Left lung (tissue), 14 donors: ENCODE data around the gene ZXDB. TPM values are rescaled to one million over a fixed set of nuclear protein-coding genes. Genes with fewer than 3 reads are reported as not detected.
"Not testable (repeated sequence)": the region's sequence is repeated elsewhere in the genome, so short reads cannot be mapped to it uniquely, and the experiment has no call there.

Experiments
- ATAC-seq: fragments of 200-7000 bp; cut with Tn5 transposase; one replicate; pipeline ENCODE4 v1.9.1; 2020; ENCODE audit warnings: moderate library complexity
- DNase-seq, 4 donors: peaks; one replicate each; pipeline ENCODE4 v3.0.0-alpha.2; 2013 to 2020
- H3K27ac ChIP-seq, 2 donors: fragments of 200-600 bp; sonication (generic) in 1 of 2; one replicate each; pipeline versions ENCODE4 v1.5.0 to v1.8.0; 2020 to 2021
- H3K27me3 ChIP-seq, 2 donors: fragments of 200-600 bp; sonication (generic) in 1 of 2; one replicate each; pipeline versions ENCODE4 v1.5.0 to v1.8.0; 2020 to 2021
- H3K36me3 ChIP-seq, 2 donors: fragments of 200-600 bp; sonication (generic) in 1 of 2; one replicate each; pipeline versions ENCODE4 v1.5.0 to v1.8.0; 2020 to 2021
- H3K4me1 ChIP-seq, 2 donors: fragments of 200-600 bp; one replicate each; pipeline ENCODE4 v1.8.0; 2021
- H3K4me3 ChIP-seq, 2 donors: fragments of 200-600 bp; sonication (generic) in 1 of 2; one replicate each; pipeline versions ENCODE4 v1.5.0 to v1.8.0; 2020 to 2021; ENCODE audit warnings: mild to moderate bottlenecking in 1 of 2
- H3K9me3 ChIP-seq, 2 donors: fragments of 200-600 bp; sonication (generic) in 1 of 2; one replicate each; pipeline versions ENCODE4 v1.5.0 to v1.8.0; 2020 to 2021
- CTCF ChIP-seq, 2 donors: fragments of 200-600 bp; sonication (generic) in 1 of 2; IDR thresholded peaks; one replicate each; pipeline versions ENCODE4 v1.5.0 to v1.8.0; 2021; ENCODE audit warnings: antibody characterized with exemption in 2 of 2
- intact Hi-C, 2 donors: fragments of 100-400 bp; cut with DNase I; formaldehyde crosslinking; loops; one replicate each; pipeline versions ENCODE4 v1.11.2 to v1.14.2; 2022
- long read RNA-seq, 12 donors: library from polyadenylated mRNA in 2 of 12; unstranded in 2 of 12; transcript quantifications; one replicate each; pipeline ENCODE4 v2.0.0 and lab custom pipeline, GENCODE V29; 2019 to 2026
- polyA plus RNA-seq, 6 donors: library from polyadenylated mRNA; unstranded; fragments of 120-200 nt; gene quantifications; one replicate each; pipeline ENCODE4 v1.2.1, GENCODE V29; 2013; ENCODE audit not compliant: insufficient read length in 6 of 6
- total RNA-seq, 2 donors: library from RNA; stranded (reverse); fragmentation: NEBNext Ultra II Directional; extraction: Animal tissue kit (Norgen Biotek cat#: 25700); gene quantifications; one replicate each; pipeline ENCODE4 v1.2.1, GENCODE V29; 2021
- donor health status: DM: no; HTN: yes; CAD: no.
- donor health status: DM: no; HTN: no; CAD: no.

Gene ZXDB
- total RNA-seq (1 to 10 TPM; 6.3 to 8.6 TPM), polyA plus RNA-seq (1 to 10 TPM; 8.4 to 9.3 (median 8.9) TPM)
- long read RNA-seq, donor 1, full-length matches to known transcripts = 21 of 21 reads
- long read RNA-seq, donor 1, partial matches to known transcripts = 0 of 21 reads
- long read RNA-seq, donor 1, other reads (novel, unspliced or antisense) = 0 of 21 reads
- long read RNA-seq, donor 2, full-length matches to known transcripts = 23 of 23 reads
- long read RNA-seq, donor 2, partial matches to known transcripts = 0 of 23 reads
- long read RNA-seq, donor 2, other reads (novel, unspliced or antisense) = 0 of 23 reads
- long read RNA-seq, donor 3, full-length matches to known transcripts = 3 of 3 reads
- long read RNA-seq, donor 3, partial matches to known transcripts = 0 of 3 reads
- long read RNA-seq, donor 3, other reads (novel, unspliced or antisense) = 0 of 3 reads
- long read RNA-seq, donor 4, full-length matches to known transcripts = 1 of 1 reads
- long read RNA-seq, donor 4, partial matches to known transcripts = 0 of 1 reads
- long read RNA-seq, donor 4, other reads (novel, unspliced or antisense) = 0 of 1 reads
- long read RNA-seq, donor 5, full-length matches to known transcripts = 14 of 14 reads
- long read RNA-seq, donor 5, partial matches to known transcripts = 0 of 14 reads
- long read RNA-seq, donor 5, other reads (novel, unspliced or antisense) = 0 of 14 reads
- long read RNA-seq, donor 6, full-length matches to known transcripts = 6 of 6 reads
- long read RNA-seq, donor 6, partial matches to known transcripts = 0 of 6 reads
- long read RNA-seq, donor 6, other reads (novel, unspliced or antisense) = 0 of 6 reads
- long read RNA-seq, donor 7, full-length matches to known transcripts = 5 of 5 reads
- long read RNA-seq, donor 7, partial matches to known transcripts = 0 of 5 reads
- long read RNA-seq, donor 7, other reads (novel, unspliced or antisense) = 0 of 5 reads
- long read RNA-seq, donor 8, full-length matches to known transcripts = 12 of 12 reads
- long read RNA-seq, donor 8, partial matches to known transcripts = 0 of 12 reads
- long read RNA-seq, donor 8, other reads (novel, unspliced or antisense) = 0 of 12 reads
- long read RNA-seq, donor 9 = 0 reads
- long read RNA-seq, donor 10 = 0 reads
- long read RNA-seq, donor 11, full-length matches to known transcripts = 48 of 48 reads
- long read RNA-seq, donor 11, partial matches to known transcripts = 0 of 48 reads
- long read RNA-seq, donor 11, other reads (novel, unspliced or antisense) = 0 of 48 reads
- long read RNA-seq, donor 12, full-length matches to known transcripts = 11 of 11 reads
- long read RNA-seq, donor 12, partial matches to known transcripts = 0 of 11 reads
- long read RNA-seq, donor 12, other reads (novel, unspliced or antisense) = 0 of 11 reads

GRCh38 chrX:57591284-57592159 is at the start of gene ZXDB:
ZXDB (plus strand) TSS chrX:57592011; CDS start chrX:57592049, 38 bp downstream.
- ATAC-seq = peak; percentile 68
- intact Hi-C loops, H3K27me3 ChIP-seq, H3K9me3 ChIP-seq, H3K36me3 ChIP-seq: not testable (repeated sequence)
- DNase-seq = peak in 1 of 4 donors; percentile 21
- peaks cover 0 to 20% of the 10 kb centered on the region in 2 donors for H3K4me1 ChIP-seq
- H3K4me3 ChIP-seq = peak within 1 kb of the TSS; percentile 33 to 50
- peak within 1 kb of the TSS; percentile 89 to 90 for H3K27ac ChIP-seq

GRCh38 chrX:57565198-57565597 is 26.6 kb upstream of the ZXDB start:
- no peak for ATAC-seq
- Histone ChIP-seq H3K27me3 (no peaks in the 10 kb centered on the region), H3K4me1 (no peaks in the 10 kb centered on the region), H3K27ac (no peak overlapping the region), H3K4me3 (no peak overlapping the region), H3K36me3 (no peaks in the 10 kb centered on the region), H3K9me3 (no peaks in the 10 kb centered on the region)
- intact Hi-C loops = no loop called here
- DNase-seq = no peak
- TF ChIP-seq CTCF (IDR thresholded peaks at IDR 0.05) = no peak

- H3K4me1 ChIP-seq = no peaks in the 10 kb centered on the region
- peak in 1 of 2 donors; percentile 14 for TF ChIP-seq CTCF (IDR thresholded peaks at IDR 0.05)
- ATAC-seq (no peak), DNase-seq (no peak)
- H3K27ac ChIP-seq = no peak overlapping the region
- H3K27me3 ChIP-seq = no peaks in the 10 kb centered on the region
- no peaks in the 10 kb centered on the region for H3K36me3 ChIP-seq
- H3K9me3 ChIP-seq = no peaks in the 10 kb centered on the region
- intact Hi-C loops = no loop called here
- H3K4me3 ChIP-seq = no peak overlapping the region
Measured at GRCh38 chrX:57573754-57574153, 18.1 kb upstream of the ZXDB start.

- H3K4me3 ChIP-seq, H3K36me3 ChIP-seq, intact Hi-C loops, ATAC-seq, H3K4me1 ChIP-seq, H3K9me3 ChIP-seq, DNase-seq, H3K27me3 ChIP-seq, H3K27ac ChIP-seq: not testable (repeated sequence)
Measured at GRCh38 chrX:57582948-57583347, 8.9 kb upstream of the ZXDB start.

- no peak for TF ChIP-seq CTCF (IDR thresholded peaks at IDR 0.05)
- no peak for DNase-seq
- Histone ChIP-seq H3K4me1 (no peaks in the 10 kb centered on the region), H3K27me3 (no peaks in the 10 kb centered on the region), H3K36me3 (no peaks in the 10 kb centered on the region), H3K4me3 (no peak overlapping the region), H3K9me3 (no peaks in the 10 kb centered on the region), H3K27ac (no peak overlapping the region)
- intact Hi-C loops = no loop called here
- no peak for ATAC-seq
Measured at GRCh38 chrX:57583477-57583876, 8.3 kb upstream of the ZXDB start.
